Pancreas (tissue), 10 donors: Measurements from ENCODE around the gene SLAMF8. TPM values are rescaled to one million over a fixed set of nuclear protein-coding genes. Genes with fewer than 3 reads are reported as not detected.

ENCODE experiments used
- ATAC-seq, 4 donors: fragments of 200-7000 bp; cut with Tn5 transposase; one replicate each; pipeline versions ENCODE4 v1.8.0 to v1.9.1; 2020; ENCODE audit warnings: mild to moderate bottlenecking in 4 of 4, moderate library complexity in 4 of 4
- DNase-seq, 6 donors: peaks; one replicate each; pipeline ENCODE4 v3.0.0-alpha.2; 2020
- FAIRE-seq: peaks from 2 replicates; lab custom pipeline; 2012; peaks lifted over from hg19 to GRCh38; lab: Jason Lieb, UNC
- H3K27ac ChIP-seq, 4 donors: fragments of 200-600 bp; sonication (generic); 1 replicate in 3 of 4; 2 replicates in 1 of 4; pipeline versions ENCODE4 v1.5.0 to v1.8.0; 2020
- H3K27me3 ChIP-seq, 4 donors: fragments of 200-600 bp; one replicate each; pipeline ENCODE4 v1.8.0; 2021
- H3K36me3 ChIP-seq, 3 donors: fragments of 200-600 bp; sonication (generic) in 1 of 3; one replicate each; pipeline versions ENCODE4 v1.5.0 to v1.8.0; 2020 to 2021
- H3K4me1 ChIP-seq, 3 donors: fragments of 200-600 bp; one replicate each; pipeline ENCODE4 v1.8.0; 2021
- H3K4me3 ChIP-seq, 4 donors: fragments of 200-600 bp; sonication (generic) in 2 of 4; one replicate each; pipeline versions ENCODE4 v1.5.0 to v1.8.0; 2020 to 2021
- H3K9me3 ChIP-seq, 4 donors: fragments of 200-600 bp; one replicate each; pipeline ENCODE4 v1.8.0; 2021
- CTCF ChIP-seq, 4 donors: fragments of 200-600 bp; sonication (generic) in 3 of 4; IDR thresholded peaks; one replicate each; pipeline versions ENCODE4 v1.5.0 to v1.8.0; 2021; ENCODE audit warnings: antibody characterized with exemption in 4 of 4
- WGBS, 2 donors: extraction: QIAGEN DNeasy Blood & Tissue Kit; methylation state at CpG; one replicate each; pipeline ENCODE4 v1.1.7; 2013; 5-methylcytosine and 5-hydroxymethylcytosine counted together
- intact Hi-C, 3 donors: fragments of 100-400 bp; cut with DNase I; formaldehyde crosslinking; loops; one replicate each; pipeline versions ENCODE4 v1.11.1 to v1.14.2; 2022
- polyA plus RNA-seq, 2 donors: library from polyadenylated mRNA; stranded (reverse); fragments of 200-250 nt; gene quantifications; one replicate each; pipeline ENCODE4 v1.2.3, GENCODE V29; 2013
- total RNA-seq, 6 donors: library from RNA; stranded (reverse); fragmentation: NEBNext Ultra II Directional in 4 of 6; extraction: Animal tissue kit (Norgen Biotek cat#: 25700) in 4 of 6; gene quantifications; one replicate each; pipeline versions ENCODE4 v1.2.1 to v1.2.4, GENCODE V29; 2021 to 2023
- donor health status: healthy with polysubstance abuse.
- donor health status: DM: no; HTN: no; CAD: no; lungs with moderate emphysema.
- donor health status: DM: no; HTN: no; CAD: no.
- donor health status: control.
- donor health status: control.
- donor health status: Bipolar disorder and iron deficiency.
- donor health status: DM: yes; HTN: yes; CAD: no.
- donor health status: DM: no; HTN: no; CAD: no.
- donor health status: DM: no; HTN: no; CAD: no.
- donor health status: DM: yes; HTN: yes; CAD: no.

The SLAMF8 gene
- total and polyA plus RNA-seq, 8 donors = 0.38 to 8.8 (median 0.46) TPM; not detected in 1

DNA sequence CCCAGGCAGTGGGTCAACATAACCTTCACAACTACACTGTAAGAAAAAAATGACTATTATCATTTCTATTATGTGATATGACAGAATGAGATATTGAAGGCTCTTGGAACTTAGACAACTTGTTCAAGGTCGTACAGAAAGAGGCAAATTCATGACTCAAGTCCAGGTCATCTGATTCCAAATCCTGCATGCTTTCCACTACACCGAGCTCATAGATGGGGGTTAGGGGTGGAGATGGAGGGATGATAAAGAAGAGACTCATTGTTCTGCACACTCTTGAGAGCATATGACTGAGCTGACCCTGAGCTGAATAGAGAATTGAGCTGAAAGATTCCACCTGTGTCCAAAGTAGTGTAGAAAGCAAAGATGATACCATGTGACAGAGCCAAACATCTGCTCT, 21.7 kb upstream of the SLAMF8 start:
- Histone ChIP-seq H3K27me3 (no peaks in the 10 kb centered on the region), H3K27ac (no peak overlapping the region), H3K9me3 (no peaks in the 10 kb centered on the region), H3K4me1 (peaks cover 0 to 4% (median 0%) of the 10 kb centered on the region in 3 donors), H3K36me3 (no peaks in the 10 kb centered on the region), H3K4me3 (no peak overlapping the region)
- no peak for FAIRE-seq
- no peak for DNase-seq
- TF ChIP-seq CTCF (IDR thresholded peaks at IDR 0.05) = no peak
- intact Hi-C loops = loop anchor here in 1 of 3 donors (5.0 kb wide), 1 partner anchor 82 kb away; no protein-coding TSS in a partner anchor
- peak in 3 of 4 donors; percentile 26 to 56 (median 38) for ATAC-seq
- WGBS, 2 donors = 15 to 18% methylated on average over 2 of the region's 2 CpGs

- ATAC-seq (no peak), FAIRE-seq (no peak), DNase-seq (no peak)
- Histone ChIP-seq H3K9me3 (no peaks in the 10 kb centered on the region), H3K4me3 (no peak overlapping the region), H3K36me3 (no peaks in the 10 kb centered on the region), H3K27me3 (no peaks in the 10 kb centered on the region), H3K4me1 (no peaks in the 10 kb centered on the region), H3K27ac (no peak overlapping the region)
- TF ChIP-seq CTCF (IDR thresholded peaks at IDR 0.05) = no peak
- intact Hi-C loops = no loop called here
- 88 to 89% methylated on average over 8 of the region's 8 CpGs for WGBS, 2 donors
These were observed 10.7 kb upstream of the SLAMF8 start for GRCh38 chr1:159815926-159816325.

- FAIRE-seq (no peak), ATAC-seq (peak; percentile 75 to 93 (median 86)), DNase-seq (peak in 2 of 6 donors; percentile 13 to 46)
- WGBS, 2 donors = 56 to 62% methylated on average over 11 of the region's 11 CpGs
- no peak for TF ChIP-seq CTCF (IDR thresholded peaks at IDR 0.05)
- Histone ChIP-seq H3K27me3 (no peaks in the 10 kb centered on the region), H3K4me3 (no peak overlapping the region), H3K36me3 (no peaks in the 10 kb centered on the region), H3K9me3 (no peaks in the 10 kb centered on the region), H3K4me1 (no peaks in the 10 kb centered on the region), H3K27ac (no peak overlapping the region)
- intact Hi-C loops = no loop called here
These were observed 9.2 kb upstream of the SLAMF8 start for GRCh38 chr1:159817276-159818041.

DNA sequence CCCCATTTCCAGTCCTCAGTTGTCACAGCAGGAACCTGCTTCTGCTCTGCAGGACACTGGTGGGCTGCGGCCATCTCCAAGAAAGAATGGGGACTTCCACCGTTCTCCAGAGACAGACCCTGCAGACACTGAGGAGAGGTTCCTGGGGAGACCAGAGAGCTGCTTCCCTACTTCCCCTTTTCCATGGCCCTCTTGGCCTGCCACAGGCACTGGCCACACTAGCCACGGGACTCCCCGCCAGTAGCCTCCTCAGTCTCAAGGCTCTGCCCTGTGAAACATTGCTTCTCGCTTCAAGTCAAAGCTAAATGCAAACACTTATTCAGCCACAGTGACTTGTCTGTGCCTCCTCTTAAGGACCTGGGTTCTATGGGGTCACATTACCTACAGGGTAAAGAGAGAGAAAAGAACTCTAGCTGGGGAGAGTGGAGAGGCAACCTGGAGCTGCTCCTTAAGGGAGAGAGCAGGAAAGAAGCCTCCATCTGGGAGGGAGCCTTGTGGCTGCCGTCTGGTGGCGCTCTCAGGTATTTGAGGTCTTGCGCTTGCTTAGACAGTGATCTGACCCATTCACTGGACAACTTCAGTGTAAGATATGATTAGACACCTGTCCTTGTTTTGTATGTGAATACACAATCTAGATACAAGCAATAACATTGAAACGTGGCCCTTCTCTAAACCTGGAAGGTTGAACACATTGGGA, 5.4 kb upstream of the SLAMF8 start:
- intact Hi-C loops = no loop called here
- DNase-seq = peak in 1 of 6 donors; percentile 70
- no peaks in the 10 kb centered on the region for H3K4me1 ChIP-seq
- FAIRE-seq = no peak
- ATAC-seq = peak in 1 of 4 donors; percentile 72
- no peaks in the 10 kb centered on the region for H3K27me3 ChIP-seq
- TF ChIP-seq CTCF (IDR thresholded peaks at IDR 0.05) = no peak
- H3K4me3 ChIP-seq = no peak overlapping the region
- 59 to 68% methylated on average over 9 of the region's 9 CpGs for WGBS, 2 donors
- no peak overlapping the region for H3K27ac ChIP-seq
- H3K36me3 ChIP-seq = no peaks in the 10 kb centered on the region
- no peaks in the 10 kb centered on the region for H3K9me3 ChIP-seq
